Measurements from ENCODE around the gene PRKG1.

DNA sequence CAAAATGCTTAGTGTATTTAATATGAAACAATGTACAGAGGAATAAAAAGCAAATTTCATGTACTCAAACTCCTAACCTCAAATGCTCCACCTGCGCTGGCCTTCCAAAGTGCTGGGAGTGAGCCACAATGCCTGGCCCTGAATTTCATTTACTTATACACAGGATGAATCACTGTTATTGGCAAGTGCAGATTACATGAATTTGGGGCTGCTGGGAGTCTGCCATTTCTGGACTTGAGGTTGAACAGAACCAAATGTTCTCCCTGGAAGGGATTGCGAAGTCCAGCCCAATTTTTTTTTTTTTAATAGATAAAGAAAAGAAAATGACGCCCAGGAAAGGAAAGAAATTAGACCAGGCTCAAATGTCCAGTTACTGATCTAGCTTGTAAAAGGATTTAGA, 631.9 kb downstream of the PRKG1 start:
- TF ChIP-seq, protein P1, sequence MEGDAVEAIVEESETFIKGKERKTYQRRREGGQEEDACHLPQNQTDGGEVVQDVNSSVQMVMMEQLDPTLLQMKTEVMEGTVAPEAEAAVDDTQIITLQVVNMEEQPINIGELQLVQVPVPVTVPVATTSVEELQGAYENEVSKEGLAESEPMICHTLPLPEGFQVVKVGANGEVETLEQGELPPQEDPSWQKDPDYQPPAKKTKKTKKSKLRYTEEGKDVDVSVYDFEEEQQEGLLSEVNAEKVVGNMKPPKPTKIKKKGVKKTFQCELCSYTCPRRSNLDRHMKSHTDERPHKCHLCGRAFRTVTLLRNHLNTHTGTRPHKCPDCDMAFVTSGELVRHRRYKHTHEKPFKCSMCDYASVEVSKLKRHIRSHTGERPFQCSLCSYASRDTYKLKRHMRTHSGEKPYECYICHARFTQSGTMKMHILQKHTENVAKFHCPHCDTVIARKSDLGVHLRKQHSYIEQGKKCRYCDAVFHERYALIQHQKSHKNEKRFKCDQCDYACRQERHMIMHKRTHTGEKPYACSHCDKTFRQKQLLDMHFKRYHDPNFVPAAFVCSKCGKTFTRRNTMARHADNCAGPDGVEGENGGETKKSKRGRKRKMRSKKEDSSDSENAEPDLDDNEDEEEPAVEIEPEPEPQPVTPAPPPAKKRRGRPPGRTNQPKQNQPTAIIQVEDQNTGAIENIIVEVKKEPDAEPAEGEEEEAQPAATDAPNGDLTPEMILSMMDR (IDR thresholded peaks at IDR 0.05) = no peak
- no peak for TF ChIP-seq POLR2A (IDR thresholded peaks at IDR 0.05)
